LNCaP clone FGC (cell line): Measurements from ENCODE around the gene PROB1.

Source experiments
- DNase-seq: peaks from one replicate; pipeline ENCODE4 v3.0.0-alpha.2; 2011; ENCODE audit warnings: low read depth
- H3K4me3 ChIP-seq: 2 replicates; pipeline ENCODE4 v1.5.1; 2011; ENCODE audit warnings: mild to moderate bottlenecking, low read depth, low read length, control low read depth
- CTCF ChIP-seq: IDR thresholded peaks from 2 replicates; pipeline ENCODE4 v1.5.1; 2012; ENCODE audit warnings: mild to moderate bottlenecking; ENCODE audit not compliant: control insufficient read depth, insufficient read depth; ENCODE audit errors: extremely low read depth

The PROB1 gene

GRCh38 chr5:139374909-139375308 lies 20.0 kb downstream of the PROB1 start:
- no peak overlapping the region for H3K4me3 ChIP-seq
- no peak for TF ChIP-seq CTCF

GRCh38 chr5:139371482-139372435 lies 23.1 kb downstream of the PROB1 start:
- DNase-seq: no peak
- no peak overlapping the region for H3K4me3 ChIP-seq
- TF ChIP-seq CTCF: no peak

More at GRCh38 chr5:139374909-139375308, 20.0 kb downstream of the PROB1 start:
- DNase-seq: no peak

- H3K4me3 ChIP-seq: no peak overlapping the region
- no peak for TF ChIP-seq CTCF
- no peak for DNase-seq
These were observed 25.7 kb downstream of the PROB1 start for GRCh38 chr5:139369181-139369580.

- no peak overlapping the region for H3K4me3 ChIP-seq
- DNase-seq: no peak
- 0 out of 2 replicates have a peak, but pooled peaks have one; percentile 13 for TF ChIP-seq CTCF
These were observed 26.3 kb downstream of the PROB1 start for GRCh38 chr5:139368613-139369012.

GRCh38 chr5:139364466-139364865 lies 30.4 kb downstream of the PROB1 start:
- no peak for DNase-seq
- H3K4me3 ChIP-seq: no peak overlapping the region
- no peak for TF ChIP-seq CTCF

GRCh38 chr5:139363937-139364336 lies 31.0 kb downstream of the PROB1 start:
- no peak for TF ChIP-seq CTCF
- DNase-seq: no peak
- no peak overlapping the region for H3K4me3 ChIP-seq
